Thyroid gland (tissue), 4 donors: Measurements from ENCODE around the gene NAA16. TPM values are rescaled to one million over a fixed set of nuclear protein-coding genes. Genes with fewer than 3 reads are reported as not detected.

Source experiments
- DNase-seq, 2 donors: peaks; one replicate each; pipeline ENCODE4 v3.0.0-alpha.2; 2019
- H3K27ac ChIP-seq, 3 donors: fragments of 200-600 bp; sonication (generic); 1 replicate in 2 of 3; 2 replicates in 1 of 3; pipeline ENCODE4 v1.5.1; 2016 to 2019; ENCODE audit warnings: mild to moderate bottlenecking in 1 of 3, moderate library complexity in 1 of 3
- H3K27me3 ChIP-seq: fragments of 200-600 bp; sonication (generic); one replicate; pipeline ENCODE4 v1.5.1; 2019
- H3K36me3 ChIP-seq, 2 donors: fragments of 200-600 bp; sonication (generic); one replicate each; pipeline ENCODE4 v1.5.1; 2016 to 2019
- H3K4me1 ChIP-seq, 2 donors: fragments of 200-600 bp; sonication (generic); one replicate each; pipeline ENCODE4 v1.5.1; 2017 to 2019
- H3K4me3 ChIP-seq, 3 donors: fragments of 200-600 bp; sonication (generic); replicated peaks in 1 of 3; 1 replicate in 2 of 3; 2 replicates in 1 of 3; pipeline ENCODE4 v1.5.1; 2016; ENCODE audit warnings: mild to moderate bottlenecking in 1 of 3
- H3K9me3 ChIP-seq: fragments of 200-600 bp; sonication (generic); one replicate; pipeline ENCODE4 v1.5.1; 2017
- POLR2A ChIP-seq, 2 donors: fragments of 450-650 bp; IDR thresholded peaks; one replicate each; pipeline ENCODE4 v1.6.1; 2017; ENCODE audit warnings: antibody characterized with exemption in 2 of 2, mild to moderate bottlenecking in 2 of 2, moderate library complexity in 1 of 2
- WGBS, 2 donors: methylation state at CpG; one replicate each; pipeline ENCODE4 v1.1.5; 2017; 5-methylcytosine and 5-hydroxymethylcytosine counted together
- intact Hi-C: fragments of 100-400 bp; cut with DNase I; formaldehyde crosslinking; loops from one replicate; pipeline ENCODE4 v1.15.1; 2023
- total RNA-seq, 4 donors: library from RNA; depleted of rRNA; stranded (reverse); fragments of >200 nt; gene quantifications; one replicate each; pipeline ENCODE4 v1.2.3, GENCODE V29; 2016
- TF ChIP-seq, protein P1 (sequence below), 6 experiments: fragments of 200-600 bp in 3 of 6; fragments of 450-650 bp in 3 of 6; sonication (generic) in 3 of 6; IDR thresholded peaks; one replicate each; pipeline ENCODE4 v1.5.1; 2016 to 2019; ENCODE audit warnings: antibody characterized with exemption in 6 of 6, mild to moderate bottlenecking in 2 of 6, inconsistent platforms in 1 of 6, moderate library complexity in 1 of 6

NAA16 gene
- total RNA-seq, 4 donors from 2014 or later: 16.9 to 42.7 (median 19.0) TPM

DNA sequence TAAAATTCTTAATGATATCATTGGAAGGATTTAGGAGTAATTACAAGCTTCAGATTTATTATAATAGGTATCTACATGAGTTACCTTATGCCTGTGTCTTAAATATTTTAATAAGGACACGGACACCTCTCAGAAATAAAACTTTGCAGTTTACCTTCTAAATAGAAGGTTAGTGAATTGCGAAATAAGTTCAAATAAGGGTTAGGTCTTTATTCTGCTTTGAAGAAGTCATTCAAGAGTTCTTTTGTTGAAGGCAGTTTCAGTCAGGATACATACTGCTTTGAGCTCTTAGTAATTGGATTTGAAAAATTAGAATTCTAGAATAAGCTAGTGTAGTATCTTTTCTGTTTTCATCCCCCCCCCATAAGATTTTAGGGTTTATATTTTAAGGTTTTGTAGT is 53.0 kb downstream of the NAA16 start:
- Histone ChIP-seq H3K4me1 (no peaks in the 10 kb centered on the region), H3K4me3 (no peak overlapping the region), H3K9me3 (no peaks in the 10 kb centered on the region), H3K27me3 (no peaks in the 10 kb centered on the region), H3K36me3 (peaks cover 25 to 33% of the 10 kb centered on the region in 2 donors), H3K27ac (no peak overlapping the region)
- DNase-seq: no peak
- intact Hi-C loops: no loop called here
- TF ChIP-seq, protein P1, sequence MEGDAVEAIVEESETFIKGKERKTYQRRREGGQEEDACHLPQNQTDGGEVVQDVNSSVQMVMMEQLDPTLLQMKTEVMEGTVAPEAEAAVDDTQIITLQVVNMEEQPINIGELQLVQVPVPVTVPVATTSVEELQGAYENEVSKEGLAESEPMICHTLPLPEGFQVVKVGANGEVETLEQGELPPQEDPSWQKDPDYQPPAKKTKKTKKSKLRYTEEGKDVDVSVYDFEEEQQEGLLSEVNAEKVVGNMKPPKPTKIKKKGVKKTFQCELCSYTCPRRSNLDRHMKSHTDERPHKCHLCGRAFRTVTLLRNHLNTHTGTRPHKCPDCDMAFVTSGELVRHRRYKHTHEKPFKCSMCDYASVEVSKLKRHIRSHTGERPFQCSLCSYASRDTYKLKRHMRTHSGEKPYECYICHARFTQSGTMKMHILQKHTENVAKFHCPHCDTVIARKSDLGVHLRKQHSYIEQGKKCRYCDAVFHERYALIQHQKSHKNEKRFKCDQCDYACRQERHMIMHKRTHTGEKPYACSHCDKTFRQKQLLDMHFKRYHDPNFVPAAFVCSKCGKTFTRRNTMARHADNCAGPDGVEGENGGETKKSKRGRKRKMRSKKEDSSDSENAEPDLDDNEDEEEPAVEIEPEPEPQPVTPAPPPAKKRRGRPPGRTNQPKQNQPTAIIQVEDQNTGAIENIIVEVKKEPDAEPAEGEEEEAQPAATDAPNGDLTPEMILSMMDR (IDR thresholded peaks at IDR 0.05): no peak
- TF ChIP-seq POLR2A (IDR thresholded peaks at IDR 0.05): no peak
- WGBS, 2 donors: 96 to 97% methylated on average over 2 of the region's 2 CpGs

DNA sequence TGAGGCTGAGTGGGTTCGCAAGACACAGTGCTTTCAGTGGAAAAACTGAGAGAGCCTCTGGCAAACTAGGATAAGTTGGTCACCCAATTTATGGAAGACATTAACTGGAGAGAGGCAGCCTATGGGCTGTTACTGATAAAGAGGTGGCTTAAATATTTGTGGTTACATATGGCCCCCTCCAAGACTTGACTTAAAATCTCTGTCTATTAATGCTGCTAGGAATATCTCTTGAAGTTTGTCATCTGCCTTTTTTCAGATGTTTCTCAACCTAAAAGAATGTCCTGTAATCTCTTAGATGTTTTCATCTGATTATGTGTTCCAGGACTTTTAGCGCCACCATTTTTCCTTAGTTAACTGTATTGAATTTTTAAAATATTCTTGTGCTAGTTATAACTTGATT is 54.6 kb downstream of the NAA16 start:
- 97 to 98% methylated on average over 2 of the region's 2 CpGs for WGBS, 2 donors
- DNase-seq: no peak
- intact Hi-C loops: no loop called here
- Histone ChIP-seq H3K27me3 (no peaks in the 10 kb centered on the region), H3K27ac (no peak overlapping the region), H3K4me1 (no peaks in the 10 kb centered on the region), H3K4me3 (no peak overlapping the region), H3K9me3 (no peaks in the 10 kb centered on the region), H3K36me3 (peaks cover 38 to 46% of the 10 kb centered on the region in 2 donors)
- no peak for TF ChIP-seq POLR2A (IDR thresholded peaks at IDR 0.05)
- TF ChIP-seq, protein P1 (IDR thresholded peaks at IDR 0.05): no peak

DNA sequence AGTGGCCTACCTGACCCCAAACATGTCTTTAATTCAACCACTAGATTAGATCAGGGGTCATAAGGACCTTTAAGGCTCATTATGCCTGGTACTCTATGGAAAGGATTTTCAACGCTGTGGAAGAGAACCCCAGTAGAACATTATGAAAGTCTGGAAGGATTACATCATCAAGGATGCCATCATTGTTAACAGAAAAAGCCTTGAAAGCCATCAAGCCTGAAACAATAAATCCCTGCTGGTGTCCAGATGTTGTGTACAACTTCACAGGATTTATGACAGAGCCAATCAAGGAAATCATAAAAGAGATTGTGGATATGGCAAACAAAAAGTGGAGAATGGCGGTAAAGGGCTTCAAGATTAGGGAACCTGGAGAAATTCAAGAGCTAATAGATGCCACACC is 59.7 kb downstream of the NAA16 start:
- H3K36me3 ChIP-seq: peaks cover 42 to 51% of the 10 kb centered on the region in 2 donors
- H3K9me3 ChIP-seq: no peaks in the 10 kb centered on the region
- H3K27ac ChIP-seq: no peak overlapping the region
- no peaks in the 10 kb centered on the region for H3K27me3 ChIP-seq
- H3K4me3 ChIP-seq: no peak overlapping the region
- 92 to 97% methylated on average over 2 of the region's 2 CpGs for WGBS, 2 donors
- TF ChIP-seq POLR2A (IDR thresholded peaks at IDR 0.05): no peak
- TF ChIP-seq, protein P1 (IDR thresholded peaks at IDR 0.05): no peak
- H3K4me1 ChIP-seq: no peaks in the 10 kb centered on the region
- no peak for DNase-seq
- intact Hi-C loops: no loop called here

DNA sequence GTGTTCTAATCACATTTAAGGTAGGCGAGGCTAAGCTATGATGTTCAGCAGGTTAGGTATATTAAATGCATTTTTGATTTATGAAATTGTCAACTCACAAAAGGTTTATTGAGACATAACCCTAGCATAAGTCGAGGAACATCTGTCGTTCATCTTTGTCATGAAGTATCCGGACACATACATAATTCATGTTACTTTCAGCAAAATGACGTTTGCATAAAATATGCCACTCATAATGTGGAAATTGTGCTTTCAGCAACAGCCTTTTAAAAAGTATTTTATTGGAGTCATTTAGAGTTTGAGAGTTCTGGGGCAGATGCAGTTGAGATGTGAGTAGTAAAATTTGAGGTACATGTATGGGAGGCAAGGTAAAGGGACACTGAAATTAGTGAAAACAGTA is 66.4 kb downstream of the NAA16 start:
- no peaks in the 10 kb centered on the region for H3K4me1 ChIP-seq
- H3K9me3 ChIP-seq: no peaks in the 10 kb centered on the region
- 97% methylated on average over 5 of the region's 5 CpGs for WGBS, 2 donors
- no peak overlapping the region for H3K4me3 ChIP-seq
- TF ChIP-seq POLR2A (IDR thresholded peaks at IDR 0.05): no peak
- TF ChIP-seq, protein P1 (IDR thresholded peaks at IDR 0.05): no peak
- H3K27me3 ChIP-seq: no peaks in the 10 kb centered on the region
- intact Hi-C loops: no loop called here
- no peak for DNase-seq
- H3K27ac ChIP-seq: no peak overlapping the region
- H3K36me3 ChIP-seq: peaks cover 17 to 25% of the 10 kb centered on the region in 2 donors

DNA sequence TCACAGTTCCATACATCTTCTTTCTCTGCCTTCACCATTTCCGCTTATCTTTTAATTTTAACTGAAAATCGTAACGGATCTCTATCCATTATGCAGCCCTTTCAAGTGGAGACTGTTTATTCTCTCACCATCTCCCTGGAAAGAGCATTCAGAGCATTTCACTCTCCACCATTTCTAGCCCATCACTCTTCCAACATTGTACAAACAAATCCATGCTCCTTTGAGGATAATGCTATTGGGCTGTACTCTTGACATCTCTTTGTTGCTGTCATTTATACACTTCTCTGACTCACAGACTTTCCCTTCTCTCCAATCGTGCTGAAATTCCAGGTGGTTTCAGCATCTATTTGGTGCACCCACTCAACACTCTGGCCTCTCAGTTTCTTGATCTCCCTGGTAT is 71.4 kb downstream of the NAA16 start:
- intact Hi-C loops: no loop called here
- DNase-seq: no peak
- H3K36me3 ChIP-seq: no peaks in the 10 kb centered on the region
- H3K27me3 ChIP-seq: no peaks in the 10 kb centered on the region
- H3K4me3 ChIP-seq: no peak overlapping the region
- TF ChIP-seq, protein P1 (IDR thresholded peaks at IDR 0.05): no peak
- TF ChIP-seq POLR2A (IDR thresholded peaks at IDR 0.05): no peak
- 42 to 43% methylated on average over 4 of the region's 4 CpGs for WGBS, 2 donors
- no peaks in the 10 kb centered on the region for H3K4me1 ChIP-seq
- H3K9me3 ChIP-seq: no peaks in the 10 kb centered on the region
- no peak overlapping the region for H3K27ac ChIP-seq
